ENCODE measurements around the gene PTCRA. TPM values are rescaled to one million over a fixed set of nuclear protein-coding genes. Genes with fewer than 3 reads are reported as not detected.

PTCRA gene
- total RNA-seq, 1 experiment from 2014 or later: not detected

DNA sequence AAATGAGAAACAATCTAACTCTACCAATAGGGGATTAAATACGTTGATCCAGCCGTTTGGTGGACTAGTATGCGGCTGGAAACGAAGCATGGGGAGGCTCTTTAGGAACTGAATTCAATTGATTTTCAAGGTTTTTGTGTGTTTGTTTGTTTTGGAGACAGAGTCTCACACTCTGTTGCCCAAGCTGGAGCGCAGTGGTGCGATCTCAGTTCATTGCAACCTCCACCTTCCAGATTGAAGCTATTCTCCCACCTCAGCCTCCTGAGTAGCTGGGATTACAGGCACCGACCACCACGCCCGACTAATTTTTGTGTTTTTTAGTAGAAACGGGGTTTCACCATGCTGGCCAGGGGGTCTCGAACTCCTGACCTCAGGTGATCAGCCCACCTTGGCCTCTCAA lies 20.5 kb downstream of the PTCRA start:
- no peak for DNase-seq
- Histone ChIP-seq H3K27ac (ENCODE audit: low read length) (no peak overlapping the region), H3K4me3 (ENCODE audit: low read length) (no peak overlapping the region), H4K20me1 (ENCODE audit: low read length) (no peaks in the 10 kb centered on the region), H3K9ac (ENCODE audit: low read length) (no peak overlapping the region), H3K36me3 (ENCODE audit: low read depth, low read length) (peaks cover 21% of the 10 kb centered on the region; the same call in 1 of the 2 replicates), H3K4me1 (ENCODE audit: insufficient read depth, low read length) (no peaks in the 10 kb centered on the region; the same call in 1 of the 2 replicates), H3K27me3 (ENCODE audit: low read length) (no peaks in the 10 kb centered on the region), H3K9me2 (replicated peaks; ENCODE audit: low read length) (no peaks in the 10 kb centered on the region), H3K4me2 (ENCODE audit: low read length) (no peak overlapping the region), H3F3A (ENCODE audit: low read length, unreplicated experiment) (no peaks in the 10 kb centered on the region), H2AFZ (ENCODE audit: low read length) (no peak overlapping the region), H3K9me3 (ENCODE audit: low read length) (no peaks in the 10 kb centered on the region), H3K79me2 (ENCODE audit: low read length) (peaks cover 26% of the 10 kb centered on the region)
- POLR2A ChIA-PET (ENCODE audit: unreplicated experiment): no interaction called here
- CTCF ChIA-PET: no interaction called here
- no TSS peak for BruUV-seq (replicated peaks)
- TF ChIP-seq, protein P1, sequence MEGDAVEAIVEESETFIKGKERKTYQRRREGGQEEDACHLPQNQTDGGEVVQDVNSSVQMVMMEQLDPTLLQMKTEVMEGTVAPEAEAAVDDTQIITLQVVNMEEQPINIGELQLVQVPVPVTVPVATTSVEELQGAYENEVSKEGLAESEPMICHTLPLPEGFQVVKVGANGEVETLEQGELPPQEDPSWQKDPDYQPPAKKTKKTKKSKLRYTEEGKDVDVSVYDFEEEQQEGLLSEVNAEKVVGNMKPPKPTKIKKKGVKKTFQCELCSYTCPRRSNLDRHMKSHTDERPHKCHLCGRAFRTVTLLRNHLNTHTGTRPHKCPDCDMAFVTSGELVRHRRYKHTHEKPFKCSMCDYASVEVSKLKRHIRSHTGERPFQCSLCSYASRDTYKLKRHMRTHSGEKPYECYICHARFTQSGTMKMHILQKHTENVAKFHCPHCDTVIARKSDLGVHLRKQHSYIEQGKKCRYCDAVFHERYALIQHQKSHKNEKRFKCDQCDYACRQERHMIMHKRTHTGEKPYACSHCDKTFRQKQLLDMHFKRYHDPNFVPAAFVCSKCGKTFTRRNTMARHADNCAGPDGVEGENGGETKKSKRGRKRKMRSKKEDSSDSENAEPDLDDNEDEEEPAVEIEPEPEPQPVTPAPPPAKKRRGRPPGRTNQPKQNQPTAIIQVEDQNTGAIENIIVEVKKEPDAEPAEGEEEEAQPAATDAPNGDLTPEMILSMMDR (conservative IDR thresholded peaks at IDR 0.05; ENCODE audit: low read depth, low read length): no peak
- TF ChIP-seq EZH2 (IDR thresholded peaks at IDR 0.05; ENCODE audit: low read length, unreplicated experiment) (no peak), EZH2phosphoT487 (IDR thresholded peaks at IDR 0.05; ENCODE audit: borderline replicate concordance, low read length) (no peak)
- no peak for ATAC-seq
- intact Hi-C loops (cut with micrococcal nuclease): no loop called here

DNA sequence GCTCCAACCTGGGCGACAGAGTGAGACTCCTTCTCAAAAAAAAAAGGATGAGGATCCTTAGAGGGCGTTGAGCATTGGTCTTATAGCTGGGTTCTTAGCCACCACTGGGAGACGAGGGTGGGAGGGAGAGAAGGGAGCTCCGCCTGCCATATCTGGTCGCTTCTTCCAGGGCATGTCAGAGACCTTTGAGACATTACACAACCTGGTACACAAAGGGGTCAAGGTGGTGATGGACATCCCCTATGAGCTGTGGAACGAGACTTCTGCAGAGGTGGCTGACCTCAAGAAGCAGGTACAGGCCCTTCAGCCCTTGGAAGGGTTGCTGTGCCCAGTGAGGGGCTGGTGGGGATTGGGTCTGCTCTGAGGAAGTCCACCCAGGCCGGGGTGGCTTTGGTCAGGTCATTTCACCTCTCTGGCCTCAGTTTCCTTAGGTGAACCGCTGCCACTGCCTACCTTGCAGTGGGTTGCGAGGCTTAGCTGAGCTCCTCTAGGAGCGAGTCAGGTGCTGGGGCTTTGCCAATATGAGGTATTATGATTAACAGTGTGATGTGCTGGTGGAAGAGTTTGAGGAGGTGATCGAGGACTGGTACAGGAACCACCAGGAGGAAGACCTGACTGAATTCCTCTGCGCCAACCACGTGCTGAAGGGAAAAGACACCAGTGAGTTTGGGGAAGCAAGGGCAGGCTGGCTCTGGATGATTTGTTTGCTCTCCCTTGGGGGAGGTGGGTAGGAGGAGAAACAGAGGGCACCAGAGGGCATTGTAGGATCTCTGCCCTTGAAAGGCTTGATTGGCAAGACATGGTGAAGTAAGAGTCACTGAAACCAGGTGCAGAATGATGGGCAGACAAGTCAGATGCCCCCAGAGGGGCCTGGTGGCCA lies 21.9 kb downstream of the PTCRA start:
- no peak overlapping the region for H2AFZ ChIP-seq (ENCODE audit: low read length)
- intact Hi-C loops (cut with micrococcal nuclease): no loop called here
- no peaks in the 10 kb centered on the region for H3K9me2 ChIP-seq (replicated peaks; ENCODE audit: low read length)
- H3K79me2 ChIP-seq (ENCODE audit: low read length): peaks cover 13% of the 10 kb centered on the region
- no peak overlapping the region for H3K9ac ChIP-seq (ENCODE audit: low read length)
- BruUV-seq (replicated peaks): no TSS peak
- H4K20me1 ChIP-seq (ENCODE audit: low read length): no peaks in the 10 kb centered on the region
- H3K4me2 ChIP-seq (ENCODE audit: low read length): no peak overlapping the region
- H3K27ac ChIP-seq (ENCODE audit: low read length): no peak overlapping the region
- no peaks in the 10 kb centered on the region for H3F3A ChIP-seq (ENCODE audit: low read length, unreplicated experiment)
- H3K36me3 ChIP-seq (ENCODE audit: low read depth, low read length): peaks cover 21% of the 10 kb centered on the region; the same call in 1 of the 2 replicates
- DNase-seq (peak; percentile 60), ATAC-seq (peak; percentile 78)
- H3K4me3 ChIP-seq (ENCODE audit: low read length): no peak overlapping the region
- H3K4me1 ChIP-seq (ENCODE audit: insufficient read depth, low read length): no peaks in the 10 kb centered on the region; the same call in 1 of the 2 replicates
- H3K9me3 ChIP-seq (ENCODE audit: low read length): no peaks in the 10 kb centered on the region
- H3K27me3 ChIP-seq (ENCODE audit: low read length): no peaks in the 10 kb centered on the region
- ChIA-PET POLR2A (ENCODE audit: unreplicated experiment) (interaction anchor here (0.5 to 0.7 kb wide), 2 partner anchors 8 to 76 kb away, joined by 3 to 9 read pairs; partner anchors contain the start of genes CNPY3 and KLHDC3), CTCF (no interaction called here)
- TF ChIP-seq, protein P1 (conservative IDR thresholded peaks at IDR 0.05; ENCODE audit: low read depth, low read length): no peak
- TF ChIP-seq EZH2 (IDR thresholded peaks at IDR 0.05; ENCODE audit: low read length, unreplicated experiment) (no peak), EZH2phosphoT487 (IDR thresholded peaks at IDR 0.05; ENCODE audit: borderline replicate concordance, low read length) (no peak)

DNA sequence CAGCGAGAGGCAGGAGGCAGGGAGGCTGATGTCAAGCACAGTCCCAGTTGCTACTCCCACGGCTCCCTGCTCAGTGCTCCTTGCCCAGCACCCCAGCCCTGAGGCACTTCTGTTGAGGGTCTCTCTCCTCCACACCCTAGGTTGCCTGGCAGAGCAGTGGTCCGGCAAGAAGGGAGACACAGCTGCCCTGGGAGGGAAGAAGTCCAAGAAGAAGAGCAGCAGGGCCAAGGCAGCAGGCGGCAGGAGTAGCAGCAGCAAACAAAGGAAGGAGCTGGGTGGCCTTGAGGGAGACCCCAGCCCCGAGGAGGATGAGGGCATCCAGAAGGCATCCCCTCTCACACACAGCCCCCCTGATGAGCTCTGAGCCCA lies 22.6 kb downstream of the PTCRA start:
- H3K9me3 ChIP-seq (ENCODE audit: low read length): no peaks in the 10 kb centered on the region
- DNase-seq (no peak), ATAC-seq (no peak)
- H3K27ac ChIP-seq (ENCODE audit: low read length): no peak overlapping the region
- no peaks in the 10 kb centered on the region for H3K9me2 ChIP-seq (replicated peaks; ENCODE audit: low read length)
- peaks cover 8% of the 10 kb centered on the region; the same call in 1 of the 2 replicates for H3K79me2 ChIP-seq (ENCODE audit: low read length)
- no peaks in the 10 kb centered on the region for H3K27me3 ChIP-seq (ENCODE audit: low read length)
- no peaks in the 10 kb centered on the region for H4K20me1 ChIP-seq (ENCODE audit: low read length)
- intact Hi-C loops (cut with micrococcal nuclease): no loop called here
- no peak overlapping the region for H3K9ac ChIP-seq (ENCODE audit: low read length)
- no TSS peak for BruUV-seq (replicated peaks)
- no peaks in the 10 kb centered on the region for H3F3A ChIP-seq (ENCODE audit: low read length, unreplicated experiment)
- CTCF ChIA-PET: no interaction called here
- H3K4me2 ChIP-seq (ENCODE audit: low read length): no peak overlapping the region
- H3K4me1 ChIP-seq (ENCODE audit: insufficient read depth, low read length): no peaks in the 10 kb centered on the region; the same call in 1 of the 2 replicates
- H3K36me3 ChIP-seq (ENCODE audit: low read depth, low read length): peaks cover 21% of the 10 kb centered on the region; the same call in 1 of the 2 replicates
- H3K4me3 ChIP-seq (ENCODE audit: low read length): no peak overlapping the region
- H2AFZ ChIP-seq (ENCODE audit: low read length): no peak overlapping the region
- POLR2A ChIA-PET (ENCODE audit: unreplicated experiment): no interaction called here
- TF ChIP-seq, protein P1 (conservative IDR thresholded peaks at IDR 0.05; ENCODE audit: low read depth, low read length): no peak
- no peak for TF ChIP-seq EZH2 (IDR thresholded peaks at IDR 0.05; ENCODE audit: low read length, unreplicated experiment)
- TF ChIP-seq EZH2phosphoT487 (IDR thresholded peaks at IDR 0.05; ENCODE audit: borderline replicate concordance, low read length): no peak

All from PC-3 (cell line).